HepG2 (cell line): ENCODE data around the gene SLC35F6. TPM values are rescaled to one million over a fixed set of nuclear protein-coding genes. Genes with fewer than 3 reads are reported as not detected.

Experiments
- CREB1 ChIP-seq, 2 experiments: fragments of 450-650 bp in 1 of 2; IDR thresholded peaks; 2 replicates each; pipeline ENCODE4 v1.6.1; 2016 to 2017; ENCODE audit warnings: control low read depth in 1 of 2, mild to moderate bottlenecking in 1 of 2, missing compliant biosample characterization in 1 of 2, missing genetic modification characterization in 1 of 2
- ERF ChIP-seq: IDR thresholded peaks from 2 replicates; pipeline ENCODE4 v1.6.1; 2018; ENCODE audit warnings: missing biosample characterization, missing genetic modification reagents
- JUNB ChIP-seq: sonication (generic); formaldehyde crosslinking; IDR thresholded peaks from 2 replicates; pipeline ENCODE4 v1.8.0; 2022; ENCODE audit warnings: missing genetic modification reagents, mild to moderate bottlenecking, borderline replicate concordance
- KAT7 ChIP-seq: IDR thresholded peaks from 2 replicates; pipeline ENCODE4 v1.6.1; 2018; ENCODE audit warnings: borderline replicate concordance, missing compliant biosample characterization
- KLF9 ChIP-seq: IDR thresholded peaks from 2 replicates; pipeline ENCODE4 v1.6.1; 2016; ENCODE audit warnings: low read depth
- MIXL1 ChIP-seq: IDR thresholded peaks from 2 replicates; pipeline ENCODE4 v1.6.1; 2016
- MYC ChIP-seq: sonication (generic); formaldehyde crosslinking; IDR thresholded peaks from 2 replicates; pipeline ENCODE4 v1.9.0; 2021; ENCODE audit warnings: missing genetic modification reagents, borderline replicate concordance
- NR2C2 ChIP-seq: sonication (generic); formaldehyde crosslinking; IDR thresholded peaks from 2 replicates; pipeline ENCODE4 v1.4.0; 2020; ENCODE audit warnings: missing genetic modification reagents, mild to moderate bottlenecking, moderate library complexity, borderline replicate concordance
- PAF1 ChIP-seq: IDR thresholded peaks from 2 replicates; pipeline ENCODE4 v1.6.1; 2016; ENCODE audit warnings: missing genetic modification reagents, missing compliant biosample characterization
- PHF20 ChIP-seq: sonication (generic); formaldehyde crosslinking; IDR thresholded peaks from 2 replicates; pipeline ENCODE4 v1.5.0; 2020; ENCODE audit warnings: mild to moderate bottlenecking, missing genetic modification reagents
- POLR2A ChIP-seq, 2 experiments: IDR thresholded peaks; 2 replicates each; pipeline ENCODE4 v1.6.1; 2011; ENCODE audit warnings: low read depth in 2 of 2, low read length in 2 of 2, mild to moderate bottlenecking in 1 of 2, moderate library complexity in 1 of 2; ENCODE audit not compliant: insufficient read depth in 1 of 2
- TOE1 ChIP-seq: sonication (generic); formaldehyde crosslinking; IDR thresholded peaks from 2 replicates; pipeline ENCODE4 v1.4.0; 2020; ENCODE audit warnings: mild to moderate bottlenecking, missing genetic modification reagents
- TOPORS ChIP-seq: sonication (generic); formaldehyde crosslinking; IDR thresholded peaks from 2 replicates; pipeline ENCODE4 v1.8.0; 2023; ENCODE audit warnings: mild to moderate bottlenecking, missing genetic modification reagents
- TP53 ChIP-seq: sonication (generic); formaldehyde crosslinking; conservative IDR thresholded peaks from 2 replicates; pipeline ENCODE4 v1.4.0; 2020; ENCODE audit warnings: missing genetic modification reagents
- TRIM24 ChIP-seq: sonication (generic); formaldehyde crosslinking; IDR thresholded peaks from 2 replicates; pipeline ENCODE4 v1.8.0; 2022; ENCODE audit warnings: mild to moderate bottlenecking, missing genetic modification reagents
- ZNF333 ChIP-seq: sonication (generic); formaldehyde crosslinking; IDR thresholded peaks from 2 replicates; pipeline ENCODE4 v1.4.0; 2020; ENCODE audit warnings: mild to moderate bottlenecking, missing genetic modification reagents, borderline replicate concordance
- ZNF431 ChIP-seq: sonication (generic); formaldehyde crosslinking; IDR thresholded peaks from 2 replicates; pipeline ENCODE4 v1.9.0; 2022; ENCODE audit warnings: missing genetic modification reagents, low read depth, mild to moderate bottlenecking, borderline replicate concordance
- ZNF547 ChIP-seq: sonication (generic); formaldehyde crosslinking; IDR thresholded peaks from 2 replicates; pipeline ENCODE4 v1.5.1; 2020; ENCODE audit warnings: mild to moderate bottlenecking, missing genetic modification reagents
- ZNF563 ChIP-seq: sonication (generic); formaldehyde crosslinking; IDR thresholded peaks from 2 replicates; pipeline ENCODE4 v1.8.0; 2022; ENCODE audit warnings: mild to moderate bottlenecking, moderate library complexity, missing genetic modification reagents
- ZNF660 ChIP-seq: sonication (generic); formaldehyde crosslinking; IDR thresholded peaks from 2 replicates; pipeline ENCODE4 v1.5.1; 2020; ENCODE audit warnings: mild to moderate bottlenecking, low read depth, missing genetic modification reagents, borderline replicate concordance
- ZNF775 ChIP-seq: sonication (generic); formaldehyde crosslinking; IDR thresholded peaks from 2 replicates; pipeline ENCODE4 v1.4.0; 2020; ENCODE audit warnings: missing genetic modification reagents, mild to moderate bottlenecking, moderate library complexity, borderline replicate concordance
- ZNF792 ChIP-seq: IDR thresholded peaks from 2 replicates; pipeline ENCODE4 v1.6.1; 2016
- polyA plus RNA-seq, 8 experiments: library from polyadenylated mRNA; depleted of rRNA in 3 of 8; stranded (reverse) in 7 of 8; unstranded in 1 of 8; fragments of >200 nt; fragmentation: Illumina TruSeq in 4 of 8; extraction: Trizol in 4 of 8; gene quantifications; 2 replicates each; pipeline versions ENCODE4 v1.2.1 to v1.2.3, GENCODE V29; 2011 to 2016; ENCODE audit warnings: low read depth in 4 of 8, missing spikeins in 1 of 8, mixed read lengths in 1 of 8; ENCODE audit not compliant: insufficient read depth in 1 of 8
- total RNA-seq, 5 experiments: library from RNA; depleted of rRNA; stranded (reverse); fragments of >200 nt; fragmentation: Illumina TruSeq; extraction: Trizol; gene quantifications; 2 replicates each; pipeline ENCODE4 v1.2.3, GENCODE V29; 2016; ENCODE audit warnings: low read depth in 1 of 5
- TF ChIP-seq, protein P1 (sequence below): IDR thresholded peaks from 2 replicates; pipeline ENCODE4 v1.6.1; 2012; ENCODE audit warnings: low read length, improper control_type of control experiment
- TF ChIP-seq, protein P2 (sequence below): sonication (generic); formaldehyde crosslinking; IDR thresholded peaks from 2 replicates; pipeline ENCODE4 v1.5.0; 2020; ENCODE audit warnings: mild to moderate bottlenecking, missing genetic modification reagents, moderate library complexity
- TF ChIP-seq, protein P3 (sequence below): sonication (generic); formaldehyde crosslinking; IDR thresholded peaks from 2 replicates; pipeline ENCODE4 v1.5.0; 2020; ENCODE audit warnings: missing genetic modification reagents, mild to moderate bottlenecking, borderline replicate concordance

The SLC35F6 gene
- total and polyA plus RNA-seq, 2 of the 13 experiments (the other 11 are each of a cell fraction or from before 2014, with no cell fraction given) = 15.2 to 21.2 TPM

DNA sequence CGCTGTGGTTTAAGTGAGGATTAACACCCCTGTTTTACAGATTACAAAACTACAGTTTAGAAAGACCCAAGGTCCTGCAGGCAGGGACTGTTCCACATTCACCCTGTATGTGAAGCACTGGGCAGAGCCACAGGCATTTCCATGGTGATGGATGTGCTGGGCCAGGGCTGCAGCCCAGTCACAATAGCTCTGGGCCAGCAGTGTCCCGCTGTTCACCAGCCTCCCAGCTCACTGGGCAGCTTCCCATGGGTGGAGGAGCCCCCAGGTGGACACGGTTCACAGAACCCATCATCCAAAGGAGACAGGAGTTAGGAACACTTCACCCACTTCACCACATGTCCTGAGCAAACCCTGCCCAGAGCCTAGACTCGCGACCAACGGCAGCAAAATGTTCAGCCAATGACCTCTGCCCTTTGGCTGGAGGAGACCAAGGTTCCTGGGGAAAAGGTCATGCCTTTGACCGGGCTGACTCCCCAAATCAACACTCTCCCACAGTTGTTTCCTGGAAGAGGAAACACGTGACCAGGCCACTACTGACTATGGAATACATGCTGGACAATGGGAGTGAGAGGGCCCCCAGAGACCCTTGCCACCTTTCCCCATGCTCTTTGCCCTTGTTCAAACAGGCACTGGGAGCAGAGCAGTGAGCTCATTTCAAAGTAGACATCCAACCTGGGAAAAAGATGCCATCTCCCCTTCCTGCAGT is 28.0 kb upstream of the SLC35F6 start (continued):
- TF ChIP-seq MYC (CRISPR knock-in tag) (peak; percentile 13; the same call in 1 of the 2 replicates), KLF9 (CRISPR knock-in tag) (no peak), PAF1 (no peak), JUNB (CRISPR knock-in tag) (no peak), TRIM24 (CRISPR knock-in tag) (0 out of 2 replicates have a peak, but pooled peaks have one; percentile 33), ZNF547 (no peak), KAT7 (CRISPR knock-in tag) (no peak), ZNF333 (CRISPR knock-in tag) (no peak), ZNF431 (CRISPR knock-in tag) (0 out of 2 replicates have a peak, but pooled peaks have one; percentile 20), TOPORS (CRISPR knock-in tag) (no peak), ZNF775 (CRISPR knock-in tag) (no peak), ZNF660 (CRISPR knock-in tag) (no peak), MIXL1 (CRISPR knock-in tag) (no peak), POLR2A (IDR thresholded peaks at IDR 0.05; ENCODE audit: insufficient read depth in 1 of 2, low read depth in 2 of 2, low read length in 2 of 2) (no peak), ZNF792 (CRISPR knock-in tag) (no peak), NR2C2 (peak; percentile 91), PHF20 (peak; percentile 13; the same call in 1 of the 2 replicates), TP53 (CRISPR knock-in tag) (no peak), TOE1 (CRISPR knock-in tag) (no peak), ERF (CRISPR knock-in tag) (no peak), CREB1 (IDR thresholded peaks at IDR 0.05) (no peak), CREB1 (CRISPR knock-in tag; IDR thresholded peaks at IDR 0.05) (no peak), ZNF563 (CRISPR knock-in tag) (no peak)
- TF ChIP-seq, protein P1, sequence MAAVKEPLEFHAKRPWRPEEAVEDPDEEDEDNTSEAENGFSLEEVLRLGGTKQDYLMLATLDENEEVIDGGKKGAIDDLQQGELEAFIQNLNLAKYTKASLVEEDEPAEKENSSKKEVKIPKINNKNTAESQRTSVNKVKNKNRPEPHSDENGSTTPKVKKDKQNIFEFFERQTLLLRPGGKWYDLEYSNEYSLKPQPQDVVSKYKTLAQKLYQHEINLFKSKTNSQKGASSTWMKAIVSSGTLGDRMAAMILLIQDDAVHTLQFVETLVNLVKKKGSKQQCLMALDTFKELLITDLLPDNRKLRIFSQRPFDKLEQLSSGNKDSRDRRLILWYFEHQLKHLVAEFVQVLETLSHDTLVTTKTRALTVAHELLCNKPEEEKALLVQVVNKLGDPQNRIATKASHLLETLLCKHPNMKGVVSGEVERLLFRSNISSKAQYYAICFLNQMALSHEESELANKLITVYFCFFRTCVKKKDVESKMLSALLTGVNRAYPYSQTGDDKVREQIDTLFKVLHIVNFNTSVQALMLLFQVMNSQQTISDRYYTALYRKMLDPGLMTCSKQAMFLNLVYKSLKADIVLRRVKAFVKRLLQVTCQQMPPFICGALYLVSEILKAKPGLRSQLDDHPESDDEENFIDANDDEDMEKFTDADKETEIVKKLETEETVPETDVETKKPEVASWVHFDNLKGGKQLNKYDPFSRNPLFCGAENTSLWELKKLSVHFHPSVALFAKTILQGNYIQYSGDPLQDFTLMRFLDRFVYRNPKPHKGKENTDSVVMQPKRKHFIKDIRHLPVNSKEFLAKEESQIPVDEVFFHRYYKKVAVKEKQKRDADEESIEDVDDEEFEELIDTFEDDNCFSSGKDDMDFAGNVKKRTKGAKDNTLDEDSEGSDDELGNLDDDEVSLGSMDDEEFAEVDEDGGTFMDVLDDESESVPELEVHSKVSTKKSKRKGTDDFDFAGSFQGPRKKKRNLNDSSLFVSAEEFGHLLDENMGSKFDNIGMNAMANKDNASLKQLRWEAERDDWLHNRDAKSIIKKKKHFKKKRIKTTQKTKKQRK = no peak
- TF ChIP-seq, protein P2, sequence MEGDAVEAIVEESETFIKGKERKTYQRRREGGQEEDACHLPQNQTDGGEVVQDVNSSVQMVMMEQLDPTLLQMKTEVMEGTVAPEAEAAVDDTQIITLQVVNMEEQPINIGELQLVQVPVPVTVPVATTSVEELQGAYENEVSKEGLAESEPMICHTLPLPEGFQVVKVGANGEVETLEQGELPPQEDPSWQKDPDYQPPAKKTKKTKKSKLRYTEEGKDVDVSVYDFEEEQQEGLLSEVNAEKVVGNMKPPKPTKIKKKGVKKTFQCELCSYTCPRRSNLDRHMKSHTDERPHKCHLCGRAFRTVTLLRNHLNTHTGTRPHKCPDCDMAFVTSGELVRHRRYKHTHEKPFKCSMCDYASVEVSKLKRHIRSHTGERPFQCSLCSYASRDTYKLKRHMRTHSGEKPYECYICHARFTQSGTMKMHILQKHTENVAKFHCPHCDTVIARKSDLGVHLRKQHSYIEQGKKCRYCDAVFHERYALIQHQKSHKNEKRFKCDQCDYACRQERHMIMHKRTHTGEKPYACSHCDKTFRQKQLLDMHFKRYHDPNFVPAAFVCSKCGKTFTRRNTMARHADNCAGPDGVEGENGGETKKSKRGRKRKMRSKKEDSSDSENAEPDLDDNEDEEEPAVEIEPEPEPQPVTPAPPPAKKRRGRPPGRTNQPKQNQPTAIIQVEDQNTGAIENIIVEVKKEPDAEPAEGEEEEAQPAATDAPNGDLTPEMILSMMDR (CRISPR knock-in tag) = peak; percentile 56
- TF ChIP-seq, protein P3, sequence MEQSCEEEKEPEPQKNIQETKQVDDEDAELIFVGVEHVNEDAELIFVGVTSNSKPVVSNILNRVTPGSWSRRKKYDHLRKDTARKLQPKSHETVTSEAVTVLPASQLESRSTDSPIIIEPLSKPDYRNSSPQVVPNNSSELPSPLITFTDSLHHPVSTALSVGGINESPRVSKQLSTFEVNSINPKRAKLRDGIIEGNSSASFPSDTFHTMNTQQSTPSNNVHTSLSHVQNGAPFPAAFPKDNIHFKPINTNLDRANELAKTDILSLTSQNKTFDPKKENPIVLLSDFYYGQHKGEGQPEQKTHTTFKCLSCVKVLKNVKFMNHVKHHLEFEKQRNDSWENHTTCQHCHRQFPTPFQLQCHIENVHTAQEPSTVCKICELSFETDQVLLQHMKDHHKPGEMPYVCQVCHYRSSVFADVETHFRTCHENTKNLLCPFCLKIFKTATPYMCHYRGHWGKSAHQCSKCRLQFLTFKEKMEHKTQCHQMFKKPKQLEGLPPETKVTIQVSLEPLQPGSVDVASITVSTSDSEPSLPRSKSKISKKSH (CRISPR knock-in tag) = no peak
